ENCODE results near the gene ADAM10. TPM values are rescaled to one million over a fixed set of nuclear protein-coding genes. Genes with fewer than 3 reads are reported as not detected.

Gene ADAM10
- polyA plus RNA-seq, 1 of the 3 experiments (the other 2 are of a cell fraction) = 83.5 TPM

- H3F3A ChIP-seq (replicated peaks; ENCODE audit: insufficient read depth) = no peaks in the 10 kb centered on the region
- H3K9ac ChIP-seq = no peak overlapping the region
- WGBS (ENCODE audit: low lambda C conversion rate) = 92% methylated on average over 2 of the region's 2 CpGs
- DNase-seq = no peak
- POLR2A ChIA-PET = no interaction called here
- H3K9me2 ChIP-seq = no peaks in the 10 kb centered on the region
- peaks cover 17% of the 10 kb centered on the region for H3K9me3 ChIP-seq
- peaks cover 3% of the 10 kb centered on the region; the same call in 1 of the 2 replicates for H4K20me1 ChIP-seq (ENCODE audit: insufficient read depth)
- H3K4me2 ChIP-seq = no peak overlapping the region
- no peaks in the 10 kb centered on the region for H3K27me3 ChIP-seq (ENCODE audit: insufficient read depth)
- no peak overlapping the region for H2AFZ ChIP-seq (ENCODE audit: low read depth)
- H3K4me3 ChIP-seq (ENCODE audit: low read depth in 2 of 2, low read length in 1 of 2) = no peak overlapping the region
- no peak overlapping the region for H3K27ac ChIP-seq (ENCODE audit: low read depth in 2 of 2, low read length in 1 of 2)
- H3K36me3 ChIP-seq (replicated peaks in 1 of 2; ENCODE audit: control insufficient read depth in 1 of 2, insufficient read depth in 2 of 2, low read length in 1 of 2) = peaks cover 0 to 28% of the 10 kb centered on the region in 2 experiments
- H3K4me1 ChIP-seq (ENCODE audit: control insufficient read depth in 1 of 2, insufficient read depth in 2 of 2, low read depth in 1 of 2, low read length in 1 of 2) = no peaks in the 10 kb centered on the region
- peaks cover 98% of the 10 kb centered on the region for H3K79me2 ChIP-seq (ENCODE audit: insufficient read depth)
- TF ChIP-seq GATA2 (CRISPR knock-in tag; IDR thresholded peaks at IDR 0.05) = no peak
- TF ChIP-seq EP300 (IDR thresholded peaks at IDR 0.05; ENCODE audit: borderline replicate concordance in 1 of 2, low read depth in 1 of 2, low read length in 1 of 2) = no peak
- no peak for TF ChIP-seq YY1 (IDR thresholded peaks at IDR 0.05; ENCODE audit: low read depth)
- TF ChIP-seq SIN3A (IDR thresholded peaks at IDR 0.05; ENCODE audit: borderline replicate concordance, low read depth, low read length) = no peak
- TF ChIP-seq, protein P1, sequence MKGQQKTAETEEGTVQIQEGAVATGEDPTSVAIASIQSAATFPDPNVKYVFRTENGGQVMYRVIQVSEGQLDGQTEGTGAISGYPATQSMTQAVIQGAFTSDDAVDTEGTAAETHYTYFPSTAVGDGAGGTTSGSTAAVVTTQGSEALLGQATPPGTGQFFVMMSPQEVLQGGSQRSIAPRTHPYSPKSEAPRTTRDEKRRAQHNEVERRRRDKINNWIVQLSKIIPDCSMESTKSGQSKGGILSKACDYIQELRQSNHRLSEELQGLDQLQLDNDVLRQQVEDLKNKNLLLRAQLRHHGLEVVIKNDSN (IDR thresholded peaks at IDR 0.05; ENCODE audit: borderline replicate concordance, low read depth) = no peak
- CTCF ChIA-PET = no interaction called here
These were observed 50.4 kb downstream of the ADAM10 start for GRCh38 chr15:58698887-58699641.

GRCh38 chr15:58697220-58697619 is 52.3 kb downstream of the ADAM10 start:
- Histone ChIP-seq H3K27ac (ENCODE audit: low read depth in 2 of 2, low read length in 1 of 2) (no peak overlapping the region), H3K4me2 (no peak overlapping the region), H3K9me3 (peaks cover 17% of the 10 kb centered on the region), H3K9ac (no peak overlapping the region), H3K36me3 (replicated peaks in 1 of 2; ENCODE audit: control insufficient read depth in 1 of 2, insufficient read depth in 2 of 2, low read length in 1 of 2) (peaks cover 0 to 32% of the 10 kb centered on the region in 2 experiments), H3K4me3 (ENCODE audit: low read depth in 2 of 2, low read length in 1 of 2) (no peak overlapping the region), H3K27me3 (ENCODE audit: insufficient read depth) (no peaks in the 10 kb centered on the region), H3K9me2 (no peaks in the 10 kb centered on the region), H3K4me1 (ENCODE audit: control insufficient read depth in 1 of 2, insufficient read depth in 2 of 2, low read depth in 1 of 2, low read length in 1 of 2) (no peaks in the 10 kb centered on the region), H3K79me2 (ENCODE audit: insufficient read depth) (peaks cover 97% of the 10 kb centered on the region), H4K20me1 (ENCODE audit: insufficient read depth) (0 out of 2 replicates have a peak, but pooled peaks cover 3% of the 10 kb centered on the region), H2AFZ (ENCODE audit: low read depth) (no peak overlapping the region), H3F3A (replicated peaks; ENCODE audit: insufficient read depth) (no peaks in the 10 kb centered on the region)
- ChIA-PET CTCF (no interaction called here), POLR2A (no interaction called here)
- no peak for DNase-seq
- WGBS (ENCODE audit: low lambda C conversion rate) = 100% methylated on average over 1 of the region's 2 CpGs
- TF ChIP-seq SIN3A (IDR thresholded peaks at IDR 0.05; ENCODE audit: borderline replicate concordance, low read depth, low read length) (no peak), JUND (IDR thresholded peaks at IDR 0.05) (no peak), FOXM1 (IDR thresholded peaks at IDR 0.05; ENCODE audit: low read depth) (no peak), GATA2 (CRISPR knock-in tag; IDR thresholded peaks at IDR 0.05) (no peak)

GRCh38 chr15:58696738-58697137 is 52.8 kb downstream of the ADAM10 start:
- WGBS (ENCODE audit: low lambda C conversion rate) = 96% methylated on average over 6 of the region's 6 CpGs
- Histone ChIP-seq H3F3A (replicated peaks; ENCODE audit: insufficient read depth) (no peaks in the 10 kb centered on the region), H3K27ac (ENCODE audit: low read depth in 2 of 2, low read length in 1 of 2) (no peak overlapping the region), H3K9me3 (peaks cover 17% of the 10 kb centered on the region), H3K4me3 (ENCODE audit: low read depth in 2 of 2, low read length in 1 of 2) (no peak overlapping the region), H3K79me2 (ENCODE audit: insufficient read depth) (peaks cover 96% of the 10 kb centered on the region), H3K9me2 (no peaks in the 10 kb centered on the region), H2AFZ (ENCODE audit: low read depth) (no peak overlapping the region), H3K4me1 (ENCODE audit: control insufficient read depth in 1 of 2, insufficient read depth in 2 of 2, low read depth in 1 of 2, low read length in 1 of 2) (no peaks in the 10 kb centered on the region), H4K20me1 (ENCODE audit: insufficient read depth) (0 out of 2 replicates have a peak, but pooled peaks cover 3% of the 10 kb centered on the region), H3K27me3 (ENCODE audit: insufficient read depth) (no peaks in the 10 kb centered on the region), H3K4me2 (no peak overlapping the region), H3K9ac (no peak overlapping the region), H3K36me3 (replicated peaks in 1 of 2; ENCODE audit: control insufficient read depth in 1 of 2, insufficient read depth in 2 of 2, low read length in 1 of 2) (peaks cover 0 to 32% of the 10 kb centered on the region in 2 experiments)
- no peak for DNase-seq
- POLR2A ChIA-PET = no interaction called here
- TF ChIP-seq POLR2AphosphoS5 (IDR thresholded peaks at IDR 0.05; ENCODE audit: low read depth, low read length) (no peak), GATA2 (CRISPR knock-in tag; IDR thresholded peaks at IDR 0.05) (no peak), FOSL2 (IDR thresholded peaks at IDR 0.05; ENCODE audit: borderline replicate concordance, low read depth) (no peak), JUND (IDR thresholded peaks at IDR 0.05) (no peak), RXRA (IDR thresholded peaks at IDR 0.05; ENCODE audit: borderline replicate concordance, low read depth) (no peak), REST (IDR thresholded peaks at IDR 0.05; ENCODE audit: low read depth, low read length) (no peak), TAF1 (IDR thresholded peaks at IDR 0.05; ENCODE audit: borderline replicate concordance, low read depth, low read length) (no peak), SMC3 (IDR thresholded peaks at IDR 0.05; ENCODE audit: low read depth, low read length) (no peak), MXI1 (IDR thresholded peaks at IDR 0.05; ENCODE audit: low read depth, low read length) (no peak), NRF1 (IDR thresholded peaks at IDR 0.05; ENCODE audit: low read depth, low read length) (no peak), FOXM1 (IDR thresholded peaks at IDR 0.05; ENCODE audit: low read depth) (no peak), MEF2A (IDR thresholded peaks at IDR 0.05; ENCODE audit: borderline replicate concordance, low read depth) (no peak), NFIC (IDR thresholded peaks at IDR 0.05; ENCODE audit: borderline replicate concordance) (no peak), ELF1 (IDR thresholded peaks at IDR 0.05) (no peak)
- CTCF ChIA-PET = interaction anchor here (1.1 kb wide), 1 partner anchor 14 kb away, joined by 4 read pairs; no protein-coding TSS in a partner anchor

Data from SK-N-SH (cell line).